ENCODE measurements around the gene SRMS. TPM values are rescaled to one million over a fixed set of nuclear protein-coding genes. Genes with fewer than 3 reads are reported as not detected.

The SRMS gene
- total RNA-seq, 4 donors from 2014 or later: not detected

DNA sequence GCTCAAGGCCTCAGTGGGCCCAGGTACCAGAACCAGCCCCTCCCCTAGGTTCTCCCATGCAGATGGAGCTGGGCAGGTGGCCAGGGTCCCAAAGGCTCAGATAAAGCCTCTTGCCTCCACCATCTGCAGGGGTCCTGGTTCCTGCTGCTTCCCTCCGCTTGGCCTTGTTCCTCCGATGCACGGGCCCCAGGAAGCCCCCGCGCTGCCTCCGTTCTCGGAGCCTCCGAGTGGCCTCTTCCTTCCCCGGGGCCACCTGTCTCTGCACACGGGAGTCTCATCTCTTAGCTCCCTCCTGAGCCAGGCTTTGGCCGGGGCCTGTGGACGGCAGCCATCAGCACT, 8.5 kb downstream of the SRMS start:
- H3K4me3 ChIP-seq: no peak overlapping the region
- H3K9me3 ChIP-seq: no peaks in the 10 kb centered on the region
- no peak for TF ChIP-seq POLR2A (IDR thresholded peaks at IDR 0.05)
- no peak for TF ChIP-seq EP300 (IDR thresholded peaks at IDR 0.05)
- TF ChIP-seq, protein P1, sequence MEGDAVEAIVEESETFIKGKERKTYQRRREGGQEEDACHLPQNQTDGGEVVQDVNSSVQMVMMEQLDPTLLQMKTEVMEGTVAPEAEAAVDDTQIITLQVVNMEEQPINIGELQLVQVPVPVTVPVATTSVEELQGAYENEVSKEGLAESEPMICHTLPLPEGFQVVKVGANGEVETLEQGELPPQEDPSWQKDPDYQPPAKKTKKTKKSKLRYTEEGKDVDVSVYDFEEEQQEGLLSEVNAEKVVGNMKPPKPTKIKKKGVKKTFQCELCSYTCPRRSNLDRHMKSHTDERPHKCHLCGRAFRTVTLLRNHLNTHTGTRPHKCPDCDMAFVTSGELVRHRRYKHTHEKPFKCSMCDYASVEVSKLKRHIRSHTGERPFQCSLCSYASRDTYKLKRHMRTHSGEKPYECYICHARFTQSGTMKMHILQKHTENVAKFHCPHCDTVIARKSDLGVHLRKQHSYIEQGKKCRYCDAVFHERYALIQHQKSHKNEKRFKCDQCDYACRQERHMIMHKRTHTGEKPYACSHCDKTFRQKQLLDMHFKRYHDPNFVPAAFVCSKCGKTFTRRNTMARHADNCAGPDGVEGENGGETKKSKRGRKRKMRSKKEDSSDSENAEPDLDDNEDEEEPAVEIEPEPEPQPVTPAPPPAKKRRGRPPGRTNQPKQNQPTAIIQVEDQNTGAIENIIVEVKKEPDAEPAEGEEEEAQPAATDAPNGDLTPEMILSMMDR (IDR thresholded peaks at IDR 0.05): no peak
- DNase-seq (ENCODE audit: low spot score in 2 of 2): no peak
- peaks cover 0 to 42% (median 11%) of the 10 kb centered on the region in 4 donors for H3K4me1 ChIP-seq
- WGBS, 2 donors: 78 to 82% methylated on average over 12 of the region's 12 CpGs
- H3K27me3 ChIP-seq: peaks cover 0 to 27% of the 10 kb centered on the region in 2 donors
- H3K36me3 ChIP-seq: no peaks in the 10 kb centered on the region
- no peak overlapping the region for H3K27ac ChIP-seq

DNA sequence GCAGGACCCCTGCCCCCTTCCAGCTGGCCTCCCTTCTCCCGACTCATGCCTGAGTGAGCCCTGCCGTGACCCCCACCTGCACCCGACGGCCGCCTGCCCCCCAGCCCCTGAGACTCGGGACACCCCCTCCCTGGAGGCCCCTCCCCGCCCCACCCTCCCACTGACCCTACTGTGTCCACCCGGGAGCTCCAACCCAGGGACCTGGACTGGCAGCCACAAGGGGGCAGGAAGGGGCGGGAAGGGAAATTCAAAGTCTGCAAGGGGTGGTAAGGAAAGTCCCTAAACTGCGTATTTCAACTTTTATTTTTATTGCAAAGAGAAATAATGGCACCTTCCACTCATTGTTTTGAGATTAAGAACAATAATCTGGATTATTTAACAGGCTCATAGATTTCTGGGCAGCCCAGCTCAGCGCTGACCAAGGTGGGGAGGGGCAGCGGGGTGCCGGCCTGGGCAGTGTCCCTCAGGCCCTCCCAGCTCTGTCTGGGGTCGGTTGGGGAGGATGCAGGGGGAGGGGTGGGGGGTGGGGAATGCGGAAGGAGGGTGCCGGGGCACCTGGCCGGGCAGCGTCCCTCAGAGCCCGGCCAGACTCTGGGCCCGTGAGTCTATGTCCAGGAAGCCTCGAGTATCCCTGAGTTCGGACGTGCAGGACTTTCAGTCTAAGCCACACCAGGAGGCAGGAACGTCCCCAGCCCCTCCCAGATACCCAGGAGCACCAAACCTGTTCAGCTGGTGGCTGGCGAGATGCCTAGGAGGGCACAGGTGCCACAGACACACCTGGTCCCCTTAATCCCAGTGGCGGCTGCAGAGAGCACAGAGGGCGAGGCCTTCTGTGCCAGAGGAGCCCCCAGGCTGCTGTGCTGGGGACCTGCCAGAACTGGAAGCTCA, 9.1 kb downstream of the SRMS start:
- Histone ChIP-seq H3K4me3 (peak overlapping the region in 3 of 4 donors; percentile 15 to 42 (median 36)), H3K9me3 (no peaks in the 10 kb centered on the region), H3K36me3 (no peaks in the 10 kb centered on the region), H3K27ac (peak overlapping the region in 2 of 4 donors; percentile 52 to 60), H3K27me3 (peaks cover 0 to 32% of the 10 kb centered on the region in 2 donors), H3K4me1 (peaks cover 0 to 43% (median 11%) of the 10 kb centered on the region in 4 donors)
- DNase-seq (ENCODE audit: low spot score in 2 of 2): no peak
- TF ChIP-seq, protein P1 (IDR thresholded peaks at IDR 0.05): peak in 1 of 5 experiments; percentile 37
- no peak for TF ChIP-seq EP300 (IDR thresholded peaks at IDR 0.05)
- WGBS, 2 donors: 27 to 53% methylated on average over 19 to 26 of the region's 27 CpGs

DNA sequence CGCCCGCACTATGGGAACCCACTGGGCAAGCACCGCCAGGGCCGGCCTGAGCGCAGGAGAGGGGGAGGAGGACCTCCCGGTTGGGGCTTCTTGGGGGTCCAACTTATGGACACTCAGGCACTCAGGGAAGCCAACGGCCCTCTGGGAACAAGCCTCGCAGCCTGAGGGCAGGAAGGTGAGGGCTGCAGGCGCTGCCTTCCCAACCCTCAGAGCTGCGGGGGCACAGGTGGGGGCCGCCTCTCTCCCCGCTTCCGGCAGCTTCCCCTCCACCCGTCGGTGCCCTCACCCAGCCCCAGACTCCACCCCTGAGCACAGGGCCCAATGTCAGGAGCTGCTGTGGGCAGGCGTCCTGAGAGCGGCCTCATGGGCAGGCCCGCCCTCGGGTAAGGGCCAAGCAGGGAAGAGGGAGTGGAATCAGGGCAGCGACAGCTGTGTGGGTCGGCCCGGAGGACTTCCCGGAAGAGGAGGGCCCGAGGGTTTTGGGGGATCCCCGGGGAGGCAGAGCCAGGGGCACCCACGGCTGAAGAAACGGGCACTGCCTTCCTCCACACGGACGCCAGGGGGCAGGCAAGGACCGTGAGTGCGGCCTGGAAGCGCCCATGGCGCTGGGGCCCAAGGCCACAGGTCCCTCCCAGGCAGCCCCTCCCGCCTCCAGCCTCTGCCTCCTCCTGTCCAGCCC, 9.9 kb downstream of the SRMS start:
- Histone ChIP-seq H3K9me3 (no peaks in the 10 kb centered on the region), H3K27me3 (peaks cover 0 to 32% of the 10 kb centered on the region in 2 donors), H3K27ac (peak overlapping the region in 2 of 4 donors; percentile 60 to 79), H3K4me3 (peak overlapping the region in 3 of 4 donors; percentile 15 to 42 (median 36)), H3K36me3 (no peaks in the 10 kb centered on the region), H3K4me1 (peaks cover 0 to 43% (median 11%) of the 10 kb centered on the region in 4 donors)
- 8 to 13% methylated on average over 17 to 30 of the region's 34 CpGs for WGBS, 2 donors
- DNase-seq (ENCODE audit: low spot score in 2 of 2): peak; percentile 43 to 71
- peak in 1 of 2 donors; percentile 18 for TF ChIP-seq EP300 (IDR thresholded peaks at IDR 0.05)
- no peak for TF ChIP-seq POLR2A (IDR thresholded peaks at IDR 0.05)
- TF ChIP-seq, protein P1 (IDR thresholded peaks at IDR 0.05): peak; percentile 88 to 99 (median 95)

DNA sequence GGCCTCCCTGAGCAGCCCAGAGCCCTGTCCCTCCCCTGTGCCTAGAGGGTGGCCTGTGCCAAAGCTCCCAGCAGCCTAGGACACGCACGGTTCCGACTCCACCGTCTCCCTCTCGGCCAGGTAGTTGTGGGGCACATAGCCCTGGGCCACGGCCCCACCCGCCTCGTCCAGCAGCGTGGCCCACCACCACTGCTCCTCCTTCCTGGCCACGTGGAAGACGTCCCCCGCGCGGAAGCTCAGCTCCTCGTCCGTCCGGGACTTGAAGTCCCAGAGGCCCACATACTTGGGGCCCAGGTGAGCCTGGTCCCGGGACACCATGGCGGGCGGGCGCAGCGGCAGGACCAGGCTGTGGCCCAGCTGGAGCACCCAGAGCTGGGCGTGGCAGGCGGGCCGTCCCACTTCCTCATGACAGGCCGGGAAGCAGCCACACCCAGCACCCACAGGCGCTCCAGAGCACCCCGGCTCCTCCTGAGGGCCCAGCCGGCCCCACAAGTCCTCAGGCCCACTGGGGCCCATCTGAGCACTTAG, 10.5 kb downstream of the SRMS start, which contains the start of gene PTK6:
Gene PTK6 (minus strand): TSS at position 380 of the 528 bp plus-strand sequence. CDS start 62 bp downstream, at position 318.
- TF ChIP-seq, protein P1 (IDR thresholded peaks at IDR 0.05): no peak
- TF ChIP-seq EP300 (IDR thresholded peaks at IDR 0.05) (no peak), POLR2A (IDR thresholded peaks at IDR 0.05) (no peak)
- Histone ChIP-seq H3K4me3 (peak within 1 kb of the TSS in 3 of 4 donors; percentile 15 to 42 (median 36)), H3K9me3 (no peaks in the 10 kb centered on the region), H3K4me1 (peaks cover 0 to 43% (median 11%) of the 10 kb centered on the region in 4 donors), H3K27me3 (peaks cover 0 to 32% of the 10 kb centered on the region in 2 donors), H3K27ac (peak within 1 kb of the TSS in 2 of 4 donors; percentile 60 to 79), H3K36me3 (no peaks in the 10 kb centered on the region)
- no peak for DNase-seq (ENCODE audit: low spot score in 2 of 2)
- 65 to 79% methylated on average over 21 to 26 of the region's 29 CpGs for WGBS, 2 donors
